ENCODE measurements around the gene RAET1G. TPM values are rescaled to one million over a fixed set of nuclear protein-coding genes. Genes with fewer than 3 reads are reported as not detected.

The RAET1G gene
- total and polyA plus RNA-seq, 11 donors = 0.22 to 1.9 (median 0.25) TPM; not detected in 8

- Histone ChIP-seq H3K4me3 (no peak overlapping the region), H3K36me3 (no peaks in the 10 kb centered on the region), H3K4me1 (peaks cover 0 to 11% (median 8%) of the 10 kb centered on the region in 12 donors), H3K27ac (no peak overlapping the region), H3K27me3 (peaks cover 0 to 9% (median 0%) of the 10 kb centered on the region in 9 donors), H3K9me3 (no peaks in the 10 kb centered on the region)
- no peak for DNase-seq
- no peak for TF ChIP-seq CTCF (IDR thresholded peaks at IDR 0.05)
- TF ChIP-seq POLR2A (IDR thresholded peaks at IDR 0.05) = no peak
- ATAC-seq = no peak
- WGBS, 4 donors = 87 to 94% (median 90%) methylated on average over 6 of the region's 6 CpGs
- intact Hi-C loops (cut with DNase I) = no loop called here
These were observed 4.6 kb downstream of the RAET1G start for GRCh38 chr6:149918151-149918905.

GRCh38 chr6:149917679-149918078, 5.2 kb downstream of the RAET1G start:
- H3K27me3 ChIP-seq = peaks cover 0 to 4% (median 0%) of the 10 kb centered on the region in 9 donors
- intact Hi-C loops (cut with DNase I) = no loop called here
- H3K4me3 ChIP-seq = no peak overlapping the region
- ATAC-seq (no peak), DNase-seq (no peak)
- WGBS, 4 donors = 93 to 100% (median 96%) methylated on average over 2 of the region's 2 CpGs
- no peaks in the 10 kb centered on the region for H3K9me3 ChIP-seq
- no peaks in the 10 kb centered on the region for H3K36me3 ChIP-seq
- peaks cover 0 to 6% (median 4%) of the 10 kb centered on the region in 12 donors for H3K4me1 ChIP-seq
- TF ChIP-seq CTCF (IDR thresholded peaks at IDR 0.05) (no peak), POLR2A (IDR thresholded peaks at IDR 0.05) (no peak)
- no peak overlapping the region for H3K27ac ChIP-seq

GRCh38 chr6:149915970-149916865, 6.7 kb downstream of the RAET1G start:
- Histone ChIP-seq H3K9me3 (no peaks in the 10 kb centered on the region), H3K27me3 (no peaks in the 10 kb centered on the region), H3K36me3 (no peaks in the 10 kb centered on the region), H3K27ac (no peak overlapping the region), H3K4me3 (no peak overlapping the region), H3K4me1 (no peaks in the 10 kb centered on the region)
- intact Hi-C loops (cut with DNase I) = no loop called here
- ATAC-seq (no peak), DNase-seq (no peak)
- WGBS, 4 donors = 90 to 93% (median 92%) methylated on average over 10 of the region's 10 CpGs
- TF ChIP-seq POLR2A (IDR thresholded peaks at IDR 0.05) (no peak), CTCF (IDR thresholded peaks at IDR 0.05) (no peak)
